CD14-positive monocyte (primary cell): ENCODE results near the gene SHROOM3. TPM values are rescaled to one million over a fixed set of nuclear protein-coding genes. Genes with fewer than 3 reads are reported as not detected.

Experiments
- DNase-seq, 3 donors: peaks; one replicate each; pipeline ENCODE4 v3.0.0-alpha.2; 2011 to 2022
- H2AFZ ChIP-seq: 2 replicates; pipeline ENCODE4 v1.6.0; 2012; ENCODE audit warnings: mild to moderate bottlenecking, low read depth, low read length, inconsistent platforms; ENCODE audit not compliant: insufficient read depth, poor library complexity, severe bottlenecking
- H3K27ac ChIP-seq, 2 donors: 1 replicate in 1 of 2; 2 replicates in 1 of 2; pipeline ENCODE4 v1.5.1; 2012 to 2013; ENCODE audit warnings: low read length in 2 of 2, control low read depth in 1 of 2, inconsistent platforms in 1 of 2, low read depth in 1 of 2, mild to moderate bottlenecking in 1 of 2
- H3K27me3 ChIP-seq, 2 donors: one replicate each; pipeline versions ENCODE4 v1.6.0 to v1.6.1; 2011 to 2013; ENCODE audit warnings: low read length in 2 of 2; ENCODE audit not compliant: control insufficient read depth in 2 of 2, insufficient read depth in 2 of 2
- H3K36me3 ChIP-seq, 2 donors: replicated peaks in 1 of 2; 1 replicate in 1 of 2; 2 replicates in 1 of 2; pipeline versions ENCODE4 v1.5.1 to v1.6.1; 2012 to 2013; ENCODE audit warnings: low read length in 2 of 2, control low read depth in 1 of 2, inconsistent platforms in 1 of 2, mild to moderate bottlenecking in 1 of 2; ENCODE audit not compliant: insufficient read depth in 2 of 2, control insufficient read depth in 1 of 2
- H3K4me1 ChIP-seq, 2 donors: 1 replicate in 1 of 2; 2 replicates in 1 of 2; pipeline versions ENCODE4 v1.5.1 to v1.6.1; 2012 to 2013; ENCODE audit warnings: low read length in 2 of 2, control low read depth in 1 of 2, inconsistent platforms in 1 of 2, mild to moderate bottlenecking in 1 of 2, moderate library complexity in 1 of 2; ENCODE audit not compliant: insufficient read depth in 2 of 2, control insufficient read depth in 1 of 2
- H3K4me2 ChIP-seq: replicated peaks from 2 replicates; pipeline ENCODE3; 2012; ENCODE audit warnings: low read length, moderate library complexity, mild to moderate bottlenecking; ENCODE audit not compliant: poor library complexity, severe bottlenecking; ENCODE audit errors: extremely low read depth
- H3K4me3 ChIP-seq, 3 experiments: fragments of 200-600 bp in 1 of 3; sonication (generic) in 1 of 3; replicated peaks in 1 of 3; 1 replicate in 2 of 3; 2 replicates in 1 of 3; pipeline ENCODE4 v1.5.1; 2011 to 2013; ENCODE audit warnings: low read length in 3 of 3, mild to moderate bottlenecking in 3 of 3, control low read depth in 2 of 3, low read depth in 2 of 3, inconsistent platforms in 1 of 3, moderate library complexity in 1 of 3
- H3K79me2 ChIP-seq: 2 replicates; pipeline ENCODE4 v1.6.0; 2012; ENCODE audit warnings: mild to moderate bottlenecking, control low read depth, inconsistent platforms, low read length, moderate library complexity; ENCODE audit not compliant: insufficient read depth
- H3K9ac ChIP-seq: 2 replicates; pipeline ENCODE4 v1.6.0; 2017; ENCODE audit warnings: low read length, mild to moderate bottlenecking; ENCODE audit not compliant: insufficient read depth, poor library complexity, severe bottlenecking
- H3K9me3 ChIP-seq, 2 donors: replicated peaks in 1 of 2; 1 replicate in 1 of 2; 2 replicates in 1 of 2; pipeline versions ENCODE4 v1.5.1 to v1.6.1; 2012 to 2013; ENCODE audit warnings: low read length in 2 of 2, control low read depth in 1 of 2; ENCODE audit not compliant: control insufficient read depth in 1 of 2, insufficient read depth in 1 of 2
- H4K20me1 ChIP-seq: 2 replicates; pipeline ENCODE4 v1.6.0; 2012; ENCODE audit warnings: mild to moderate bottlenecking, low read length, control low read depth, moderate library complexity; ENCODE audit not compliant: insufficient read depth
- H3K27ac Mint-ChIP-seq, 7 donors: one replicate each; pipeline ENCODE4 v1.8.0; 2020; ENCODE audit warnings: mild to moderate bottlenecking in 7 of 7, mixed read lengths in 7 of 7, moderate library complexity in 6 of 7, inconsistent platforms in 2 of 7
- H3K27me3 Mint-ChIP-seq, 3 donors: one replicate each; pipeline ENCODE4 v1.8.0; 2021 to 2022; ENCODE audit warnings: low read depth in 3 of 3, mild to moderate bottlenecking in 3 of 3, mixed read lengths in 3 of 3, moderate library complexity in 3 of 3, inconsistent platforms in 1 of 3
- H3K36me3 Mint-ChIP-seq, 2 donors: one replicate each; pipeline ENCODE4 v1.8.0; 2020; ENCODE audit warnings: mixed read lengths in 2 of 2, inconsistent platforms in 1 of 2, mild to moderate bottlenecking in 1 of 2
- H3K4me1 Mint-ChIP-seq: one replicate; pipeline ENCODE4 v1.8.0; 2020; ENCODE audit warnings: mild to moderate bottlenecking, mixed read lengths
- H3K4me3 Mint-ChIP-seq, 2 donors: one replicate each; pipeline ENCODE4 v1.8.0; 2020; ENCODE audit warnings: mild to moderate bottlenecking in 2 of 2, mixed read lengths in 2 of 2, moderate library complexity in 1 of 2
- H3K9me3 Mint-ChIP-seq, 7 donors: one replicate each; pipeline ENCODE4 v1.8.0; 2020 to 2022; ENCODE audit warnings: mixed read lengths in 7 of 7, mild to moderate bottlenecking in 6 of 7, moderate library complexity in 6 of 7, inconsistent platforms in 2 of 7
- CTCF ChIP-seq: fragments of 200-600 bp; IDR thresholded peaks from one replicate; pipeline ENCODE4 v1.8.0; 2022; ENCODE audit warnings: antibody characterized with exemption, mild to moderate bottlenecking
- WGBS: methylation state at CpG from one replicate; pipeline ENCODE4 v1.1.5; 2013; ENCODE audit warnings: missing lambda C conversion rate; ENCODE audit not compliant: insufficient coverage; 5-methylcytosine and 5-hydroxymethylcytosine counted together
- intact Hi-C, 2 donors: fragments of 100-400 bp; cut with micrococcal nuclease; formaldehyde crosslinking; loops; one replicate each; pipeline versions ENCODE4 v1.15.0 to v1.15.1; 2023
- polyA plus RNA-seq, 3 donors: library from polyadenylated mRNA; depleted of rRNA in 1 of 3; unstranded in 2 of 3; stranded (reverse) in 1 of 3; fragments of 300-500 nt in 2 of 3; fragments of >200 nt in 1 of 3; fragmentation: Illumina TruSeq in 2 of 3; gene quantifications; 1 replicate in 2 of 3; 2 replicates in 1 of 3; pipeline ENCODE4 v1.2.3, GENCODE V29; 2012 to 2021

SHROOM3 gene
- polyA plus RNA-seq, 3 donors, result not detected

GRCh38 chr4:76463568-76463967 is 28.5 kb downstream of the SHROOM3 start:
- Histone ChIP-seq H3K4me3 (no peak overlapping the region), H2AFZ (no peak overlapping the region), H3K9ac (no peak overlapping the region), H3K27me3 (no peaks in the 10 kb centered on the region), H3K4me2 (no peak overlapping the region), H3K9me3 (peaks cover 8 to 9% of the 10 kb centered on the region in 2 donors), H3K4me1 (no peaks in the 10 kb centered on the region), H3K27ac (no peak overlapping the region), H3K36me3 (no peaks in the 10 kb centered on the region), H4K20me1 (no peaks in the 10 kb centered on the region), H3K79me2 (no peaks in the 10 kb centered on the region)
- intact Hi-C loops, result no loop called here
- Mint-ChIP-seq H3K4me3 (no peak overlapping the region), H3K9me3 (peaks cover 13 to 26% (median 18%) of the 10 kb centered on the region in 7 donors), H3K4me1 (no peaks in the 10 kb centered on the region), H3K27me3 (peaks cover 0 to 2% (median 0%) of the 10 kb centered on the region in 3 donors), H3K27ac (no peak overlapping the region), H3K36me3 (no peaks in the 10 kb centered on the region)
- 72% methylated on average over 2 of the region's 2 CpGs for WGBS
- no peak for TF ChIP-seq CTCF
- no peak for DNase-seq

GRCh38 chr4:76470064-76470463 is 35.0 kb downstream of the SHROOM3 start:
- Histone ChIP-seq H3K36me3 (no peaks in the 10 kb centered on the region), H3K27ac (no peak overlapping the region), H3K79me2 (no peaks in the 10 kb centered on the region), H3K9me3 (no peaks in the 10 kb centered on the region), H3K4me2 (no peak overlapping the region), H3K9ac (no peak overlapping the region), H3K4me1 (no peaks in the 10 kb centered on the region), H4K20me1 (no peaks in the 10 kb centered on the region), H3K27me3 (no peaks in the 10 kb centered on the region), H2AFZ (no peak overlapping the region), H3K4me3 (no peak overlapping the region)
- DNase-seq, result no peak
- peaks cover 0 to 3% (median 2%) of the 10 kb centered on the region in 7 donors for H3K9me3 Mint-ChIP-seq
- TF ChIP-seq CTCF, result no peak
- H3K4me1 Mint-ChIP-seq, result no peaks in the 10 kb centered on the region
- peaks cover 0 to 3% (median 0%) of the 10 kb centered on the region in 3 donors for H3K27me3 Mint-ChIP-seq
- intact Hi-C loops, result no loop called here
- H3K27ac Mint-ChIP-seq, result no peak overlapping the region
- no peak overlapping the region for H3K4me3 Mint-ChIP-seq
- no peaks in the 10 kb centered on the region for H3K36me3 Mint-ChIP-seq
